ENCODE data around the gene MSLN.

DNA sequence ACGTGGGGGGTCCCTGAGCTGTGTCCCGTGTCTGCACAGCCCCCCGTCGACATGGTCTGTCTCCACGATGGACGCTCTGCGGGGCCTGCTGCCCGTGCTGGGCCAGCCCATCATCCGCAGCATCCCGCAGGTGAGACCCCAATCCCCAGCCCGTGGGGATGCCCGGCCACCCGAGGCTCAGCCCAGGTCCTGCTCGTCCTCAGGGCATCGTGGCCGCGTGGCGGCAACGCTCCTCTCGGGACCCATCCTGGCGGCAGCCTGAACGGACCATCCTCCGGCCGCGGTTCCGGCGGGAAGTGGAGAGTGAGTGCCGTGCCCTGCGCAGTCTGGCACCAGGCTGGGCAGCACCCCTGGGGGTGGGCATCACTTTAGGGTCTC, 4.9 kb downstream of the MSLN start:
- no peak for TF ChIP-seq POLR2A (IDR thresholded peaks at IDR 0.05)
- TF ChIP-seq, protein P1, sequence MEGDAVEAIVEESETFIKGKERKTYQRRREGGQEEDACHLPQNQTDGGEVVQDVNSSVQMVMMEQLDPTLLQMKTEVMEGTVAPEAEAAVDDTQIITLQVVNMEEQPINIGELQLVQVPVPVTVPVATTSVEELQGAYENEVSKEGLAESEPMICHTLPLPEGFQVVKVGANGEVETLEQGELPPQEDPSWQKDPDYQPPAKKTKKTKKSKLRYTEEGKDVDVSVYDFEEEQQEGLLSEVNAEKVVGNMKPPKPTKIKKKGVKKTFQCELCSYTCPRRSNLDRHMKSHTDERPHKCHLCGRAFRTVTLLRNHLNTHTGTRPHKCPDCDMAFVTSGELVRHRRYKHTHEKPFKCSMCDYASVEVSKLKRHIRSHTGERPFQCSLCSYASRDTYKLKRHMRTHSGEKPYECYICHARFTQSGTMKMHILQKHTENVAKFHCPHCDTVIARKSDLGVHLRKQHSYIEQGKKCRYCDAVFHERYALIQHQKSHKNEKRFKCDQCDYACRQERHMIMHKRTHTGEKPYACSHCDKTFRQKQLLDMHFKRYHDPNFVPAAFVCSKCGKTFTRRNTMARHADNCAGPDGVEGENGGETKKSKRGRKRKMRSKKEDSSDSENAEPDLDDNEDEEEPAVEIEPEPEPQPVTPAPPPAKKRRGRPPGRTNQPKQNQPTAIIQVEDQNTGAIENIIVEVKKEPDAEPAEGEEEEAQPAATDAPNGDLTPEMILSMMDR (IDR thresholded peaks at IDR 0.05), result no peak
- TF ChIP-seq POLR2AphosphoS5 (IDR thresholded peaks at IDR 0.05), result no peak
- TF ChIP-seq EP300 (IDR thresholded peaks at IDR 0.05), result no peak
